ENCODE measurements around the gene CENPS.

- no peak for TF ChIP-seq SP1 (IDR thresholded peaks at IDR 0.05)
- TF ChIP-seq FOXM1 (IDR thresholded peaks at IDR 0.05; ENCODE audit: borderline replicate concordance), result no peak
- no peak for TF ChIP-seq PKNOX1 (IDR thresholded peaks at IDR 0.05)
- no peak for TF ChIP-seq ARNT (IDR thresholded peaks at IDR 0.05)
- TF ChIP-seq SUZ12 (IDR thresholded peaks at IDR 0.05), result no peak
- TF ChIP-seq FOXK2 (IDR thresholded peaks at IDR 0.05), result no peak
- no peak for TF ChIP-seq FOXA1 (IDR thresholded peaks at IDR 0.05)
These were observed 40.8 kb upstream of the CENPS start for GRCh38 chr1:10389271-10389973.
